HEK293 (cell line): ENCODE data around the gene CDON.

Experiments used
- CTCF ChIA-PET: fragments of 350-600 bp; formaldehyde crosslinking; extraction: SDS; loops from one replicate; lab custom pipeline; 2021; ENCODE audit warnings: antibody characterized with exemption; lab: Yijun Ruan, JAX
- POLR2A ChIA-PET: fragments of 300-600 bp; formaldehyde crosslinking; extraction: SDS; loops from one replicate; lab custom pipeline; 2020; ENCODE audit warnings: antibody characterized with exemption, inconsistent platforms; lab: Yijun Ruan, JAX
- H3K27ac ChIP-seq: fragments of 200-500 bp; sonication (Bioruptor generic); 2 replicates; pipeline ENCODE4 v1.5.1; 2014; ENCODE audit warnings: low read depth, low read length, control low read depth, inconsistent platforms; ENCODE audit errors: extremely low read depth
- H3K36me3 ChIP-seq, 2 experiments: fragments of 200-500 bp in 1 of 2; sonication (Bioruptor generic) in 1 of 2; 1 replicate in 1 of 2; 2 replicates in 1 of 2; pipeline ENCODE4 v1.5.1; 2014 to 2017; ENCODE audit warnings: inconsistent platforms in 2 of 2, low read length in 2 of 2; ENCODE audit not compliant: control insufficient read depth in 2 of 2, insufficient read depth in 1 of 2
- H3K4me1 ChIP-seq: fragments of 200-500 bp; sonication (Bioruptor generic); 2 replicates; pipeline ENCODE4 v1.5.1; 2014; ENCODE audit warnings: mild to moderate bottlenecking, low read length, inconsistent platforms; ENCODE audit not compliant: control insufficient read depth, insufficient read depth
- H3K4me3 ChIP-seq: 2 replicates; pipeline ENCODE4 v1.5.1; 2011; ENCODE audit warnings: low read depth, mild to moderate bottlenecking, control low read depth, low read length, moderate library complexity
- H3K9me3 ChIP-seq: fragments of 200-500 bp; sonication (Bioruptor generic); 2 replicates; pipeline ENCODE4 v1.5.1; 2014; ENCODE audit warnings: low read depth, low read length, inconsistent platforms; ENCODE audit not compliant: control insufficient read depth, insufficient read depth
- ELK4 ChIP-seq: IDR thresholded peaks from 2 replicates; pipeline ENCODE4 v1.6.1; 2011; ENCODE audit warnings: mild to moderate bottlenecking, low read depth, low read length, borderline replicate concordance
- KLF9 ChIP-seq: fragments of 450-650 bp; formaldehyde crosslinking; IDR thresholded peaks from 2 replicates; pipeline ENCODE4 v1.5.1; 2016; ENCODE audit warnings: missing biosample characterization, missing genetic modification characterization, low read depth
- PRDM6 ChIP-seq: fragments of 450-650 bp; formaldehyde crosslinking; IDR thresholded peaks from 2 replicates; pipeline ENCODE4 v1.5.1; 2017; ENCODE audit warnings: missing biosample characterization, missing genetic modification characterization
- ZNF121 ChIP-seq: fragments of 450-650 bp; formaldehyde crosslinking; IDR thresholded peaks from 2 replicates; pipeline ENCODE4 v1.5.1; 2016; ENCODE audit warnings: missing biosample characterization, missing genetic modification characterization
- ZNF138 ChIP-seq: fragments of 450-650 bp; formaldehyde crosslinking; IDR thresholded peaks from 2 replicates; pipeline ENCODE4 v1.5.1; 2016; ENCODE audit warnings: missing biosample characterization, missing genetic modification characterization, borderline replicate concordance
- ZNF2 ChIP-seq: fragments of 450-650 bp; formaldehyde crosslinking; IDR thresholded peaks from 2 replicates; pipeline ENCODE4 v1.5.1; 2016; ENCODE audit warnings: missing biosample characterization, missing genetic modification characterization
- ZNF354C ChIP-seq: fragments of 450-650 bp; formaldehyde crosslinking; IDR thresholded peaks from 2 replicates; pipeline ENCODE4 v1.5.1; 2016; ENCODE audit warnings: missing biosample characterization, missing genetic modification characterization, low read depth, borderline replicate concordance
- ZNF548 ChIP-seq: fragments of 450-650 bp; formaldehyde crosslinking; IDR thresholded peaks from 2 replicates; pipeline ENCODE4 v1.5.1; 2016; ENCODE audit warnings: missing biosample characterization, missing genetic modification characterization
- ZNF600 ChIP-seq: fragments of 450-650 bp; formaldehyde crosslinking; IDR thresholded peaks from 2 replicates; pipeline ENCODE4 v1.5.1; 2016; ENCODE audit warnings: missing biosample characterization, missing genetic modification characterization
- ZNF610 ChIP-seq: fragments of 450-650 bp; formaldehyde crosslinking; IDR thresholded peaks from 2 replicates; pipeline ENCODE4 v1.5.1; 2016; ENCODE audit warnings: missing biosample characterization, missing genetic modification characterization, borderline replicate concordance
- ZNF621 ChIP-seq: fragments of 450-650 bp; formaldehyde crosslinking; IDR thresholded peaks from 2 replicates; pipeline ENCODE4 v1.5.1; 2017; ENCODE audit warnings: missing biosample characterization, missing genetic modification characterization
- ZNF777 ChIP-seq: fragments of 450-650 bp; formaldehyde crosslinking; IDR thresholded peaks from 2 replicates; pipeline ENCODE4 v1.5.1; 2017; ENCODE audit warnings: missing biosample characterization, missing genetic modification characterization, borderline replicate concordance
- ZSCAN18 ChIP-seq: fragments of 450-650 bp; formaldehyde crosslinking; IDR thresholded peaks from 2 replicates; pipeline ENCODE4 v1.5.1; 2016; ENCODE audit warnings: missing biosample characterization, missing genetic modification characterization
- TF ChIP-seq, protein P1 (sequence below): fragments of 450-650 bp; formaldehyde crosslinking; IDR thresholded peaks from 2 replicates; pipeline ENCODE4 v1.5.1; 2016; ENCODE audit warnings: missing biosample characterization, missing genetic modification characterization, borderline replicate concordance
- TF ChIP-seq, protein P2 (sequence below): fragments of 450-650 bp; formaldehyde crosslinking; IDR thresholded peaks from 2 replicates; pipeline ENCODE4 v1.5.1; 2016; ENCODE audit warnings: missing biosample characterization, missing genetic modification characterization

The CDON gene

GRCh38 chr11:125949271-125950177 is 113.1 kb downstream of the CDON start:
- TF ChIP-seq PRDM6 (no peak), ZNF2 (tag by site-specific recombination) (no peak), ZNF600 (tag by site-specific recombination) (no peak), ZNF354C (tag by site-specific recombination) (no peak), ZNF548 (tag by site-specific recombination) (no peak), ZNF138 (tag by site-specific recombination) (no peak), ZNF777 (tag by site-specific recombination) (no peak), ELK4 (no peak), ZNF621 (no peak), ZSCAN18 (no peak), KLF9 (tag by site-specific recombination) (no peak), ZNF121 (no peak), ZNF610 (tag by site-specific recombination) (no peak)
- TF ChIP-seq, protein P1, sequence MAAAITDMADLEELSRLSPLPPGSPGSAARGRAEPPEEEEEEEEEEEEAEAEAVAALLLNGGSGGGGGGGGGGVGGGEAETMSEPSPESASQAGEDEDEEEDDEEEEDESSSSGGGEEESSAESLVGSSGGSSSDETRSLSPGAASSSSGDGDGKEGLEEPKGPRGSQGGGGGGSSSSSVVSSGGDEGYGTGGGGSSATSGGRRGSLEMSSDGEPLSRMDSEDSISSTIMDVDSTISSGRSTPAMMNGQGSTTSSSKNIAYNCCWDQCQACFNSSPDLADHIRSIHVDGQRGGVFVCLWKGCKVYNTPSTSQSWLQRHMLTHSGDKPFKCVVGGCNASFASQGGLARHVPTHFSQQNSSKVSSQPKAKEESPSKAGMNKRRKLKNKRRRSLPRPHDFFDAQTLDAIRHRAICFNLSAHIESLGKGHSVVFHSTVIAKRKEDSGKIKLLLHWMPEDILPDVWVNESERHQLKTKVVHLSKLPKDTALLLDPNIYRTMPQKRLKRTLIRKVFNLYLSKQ (tag by site-specific recombination): no peak
- TF ChIP-seq, protein P2, sequence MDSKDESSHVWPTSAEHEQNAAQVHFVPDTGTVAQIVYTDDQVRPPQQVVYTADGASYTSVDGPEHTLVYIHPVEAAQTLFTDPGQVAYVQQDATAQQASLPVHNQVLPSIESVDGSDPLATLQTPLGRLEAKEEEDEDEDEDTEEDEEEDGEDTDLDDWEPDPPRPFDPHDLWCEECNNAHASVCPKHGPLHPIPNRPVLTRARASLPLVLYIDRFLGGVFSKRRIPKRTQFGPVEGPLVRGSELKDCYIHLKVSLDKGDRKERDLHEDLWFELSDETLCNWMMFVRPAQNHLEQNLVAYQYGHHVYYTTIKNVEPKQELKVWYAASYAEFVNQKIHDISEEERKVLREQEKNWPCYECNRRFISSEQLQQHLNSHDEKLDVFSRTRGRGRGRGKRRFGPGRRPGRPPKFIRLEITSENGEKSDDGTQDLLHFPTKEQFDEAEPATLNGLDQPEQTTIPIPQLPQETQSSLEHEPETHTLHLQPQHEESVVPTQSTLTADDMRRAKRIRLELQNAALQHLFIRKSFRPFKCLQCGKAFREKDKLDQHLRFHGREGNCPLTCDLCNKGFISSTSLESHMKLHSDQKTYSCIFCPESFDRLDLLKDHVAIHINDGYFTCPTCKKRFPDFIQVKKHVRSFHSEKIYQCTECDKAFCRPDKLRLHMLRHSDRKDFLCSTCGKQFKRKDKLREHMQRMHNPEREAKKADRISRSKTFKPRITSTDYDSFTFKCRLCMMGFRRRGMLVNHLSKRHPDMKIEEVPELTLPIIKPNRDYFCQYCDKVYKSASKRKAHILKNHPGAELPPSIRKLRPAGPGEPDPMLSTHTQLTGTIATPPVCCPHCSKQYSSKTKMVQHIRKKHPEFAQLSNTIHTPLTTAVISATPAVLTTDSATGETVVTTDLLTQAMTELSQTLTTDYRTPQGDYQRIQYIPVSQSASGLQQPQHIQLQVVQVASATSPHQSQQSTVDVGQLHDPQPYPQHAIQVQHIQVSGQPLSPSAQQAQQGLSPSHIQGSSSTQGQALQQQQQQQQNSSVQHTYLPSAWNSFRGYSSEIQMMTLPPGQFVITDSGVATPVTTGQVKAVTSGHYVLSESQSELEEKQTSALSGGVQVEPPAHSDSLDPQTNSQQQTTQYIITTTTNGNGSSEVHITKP: no peak
- TF ChIP-seq, all 188 proteins: peak for 0
- Histone ChIP-seq H3K9me3 (no peaks in the 10 kb centered on the region), H3K4me3 (no peak overlapping the region), H3K4me1 (no peaks in the 10 kb centered on the region), H3K36me3 (no peaks in the 10 kb centered on the region), H3K27ac (no peak overlapping the region)
- ChIA-PET CTCF (interaction anchor here (1.3 kb wide), 2 partner anchors 26 to 244 kb away, joined by 3 read pairs; no protein-coding TSS in a partner anchor), POLR2A (no interaction called here)
